ENCODE measurements around the gene SIRPD.

DNA sequence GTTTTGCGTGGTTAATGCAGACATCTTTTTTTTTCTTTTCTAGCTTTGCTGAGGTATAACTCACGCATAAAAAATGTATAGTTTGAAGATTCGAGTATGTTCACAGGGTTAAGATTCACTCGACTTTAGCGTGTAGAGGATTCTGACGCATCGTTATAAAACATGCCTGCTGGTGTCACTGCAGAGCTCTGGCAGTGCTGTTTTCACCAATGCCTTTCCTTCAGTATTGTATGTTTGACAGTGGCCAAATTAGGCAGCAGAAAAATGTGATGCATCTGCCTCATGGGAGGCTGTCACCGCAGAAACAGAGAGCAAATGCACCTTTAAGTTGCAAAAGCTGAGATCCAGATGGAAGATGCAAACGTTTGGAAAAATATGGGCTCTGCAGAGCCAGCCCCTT lies 48.3 kb downstream of the SIRPD start:
- no peak for TF ChIP-seq TAF1 (IDR thresholded peaks at IDR 0.05; ENCODE audit: low read depth, low read length)
- TF ChIP-seq ZNF274 (IDR thresholded peaks at IDR 0.05; ENCODE audit: borderline replicate concordance, extremely low read depth, low read length), result no peak
- TF ChIP-seq, protein P1, sequence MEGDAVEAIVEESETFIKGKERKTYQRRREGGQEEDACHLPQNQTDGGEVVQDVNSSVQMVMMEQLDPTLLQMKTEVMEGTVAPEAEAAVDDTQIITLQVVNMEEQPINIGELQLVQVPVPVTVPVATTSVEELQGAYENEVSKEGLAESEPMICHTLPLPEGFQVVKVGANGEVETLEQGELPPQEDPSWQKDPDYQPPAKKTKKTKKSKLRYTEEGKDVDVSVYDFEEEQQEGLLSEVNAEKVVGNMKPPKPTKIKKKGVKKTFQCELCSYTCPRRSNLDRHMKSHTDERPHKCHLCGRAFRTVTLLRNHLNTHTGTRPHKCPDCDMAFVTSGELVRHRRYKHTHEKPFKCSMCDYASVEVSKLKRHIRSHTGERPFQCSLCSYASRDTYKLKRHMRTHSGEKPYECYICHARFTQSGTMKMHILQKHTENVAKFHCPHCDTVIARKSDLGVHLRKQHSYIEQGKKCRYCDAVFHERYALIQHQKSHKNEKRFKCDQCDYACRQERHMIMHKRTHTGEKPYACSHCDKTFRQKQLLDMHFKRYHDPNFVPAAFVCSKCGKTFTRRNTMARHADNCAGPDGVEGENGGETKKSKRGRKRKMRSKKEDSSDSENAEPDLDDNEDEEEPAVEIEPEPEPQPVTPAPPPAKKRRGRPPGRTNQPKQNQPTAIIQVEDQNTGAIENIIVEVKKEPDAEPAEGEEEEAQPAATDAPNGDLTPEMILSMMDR (IDR thresholded peaks at IDR 0.05; ENCODE audit: control extremely low read depth in 1 of 3, insufficient read depth in 1 of 3, low read depth in 1 of 3, low read length in 3 of 3), result peak; percentile 2 to 52 (median 39); a peak in 3 of 4 replicates
- no peak for TF ChIP-seq NRF1 (IDR thresholded peaks at IDR 0.05; ENCODE audit: low read depth, low read length)
- no peak for TF ChIP-seq POLR2AphosphoS5 (IDR thresholded peaks at IDR 0.05; ENCODE audit: low read depth, low read length)
- TF ChIP-seq SIN3A (conservative IDR thresholded peaks at IDR 0.05 in 1 of 2, IDR thresholded peaks at IDR 0.05 in 1 of 2; ENCODE audit: low read depth in 1 of 2, low read length in 2 of 2), result no peak
- TF ChIP-seq, protein P2, sequence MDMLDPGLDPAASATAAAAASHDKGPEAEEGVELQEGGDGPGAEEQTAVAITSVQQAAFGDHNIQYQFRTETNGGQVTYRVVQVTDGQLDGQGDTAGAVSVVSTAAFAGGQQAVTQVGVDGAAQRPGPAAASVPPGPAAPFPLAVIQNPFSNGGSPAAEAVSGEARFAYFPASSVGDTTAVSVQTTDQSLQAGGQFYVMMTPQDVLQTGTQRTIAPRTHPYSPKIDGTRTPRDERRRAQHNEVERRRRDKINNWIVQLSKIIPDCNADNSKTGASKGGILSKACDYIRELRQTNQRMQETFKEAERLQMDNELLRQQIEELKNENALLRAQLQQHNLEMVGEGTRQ (IDR thresholded peaks at IDR 0.05; ENCODE audit: low read length), result no peak
- TF ChIP-seq CREB1 (IDR thresholded peaks at IDR 0.05), result no peak
- no peak for TF ChIP-seq POLR2A (IDR thresholded peaks at IDR 0.05; ENCODE audit: control extremely low read depth in 1 of 2, low read depth in 2 of 2, low read length in 2 of 2)
- TF ChIP-seq JUN (IDR thresholded peaks at IDR 0.05; ENCODE audit: low read depth, low read length), result no peak
- TF ChIP-seq, protein P3, sequence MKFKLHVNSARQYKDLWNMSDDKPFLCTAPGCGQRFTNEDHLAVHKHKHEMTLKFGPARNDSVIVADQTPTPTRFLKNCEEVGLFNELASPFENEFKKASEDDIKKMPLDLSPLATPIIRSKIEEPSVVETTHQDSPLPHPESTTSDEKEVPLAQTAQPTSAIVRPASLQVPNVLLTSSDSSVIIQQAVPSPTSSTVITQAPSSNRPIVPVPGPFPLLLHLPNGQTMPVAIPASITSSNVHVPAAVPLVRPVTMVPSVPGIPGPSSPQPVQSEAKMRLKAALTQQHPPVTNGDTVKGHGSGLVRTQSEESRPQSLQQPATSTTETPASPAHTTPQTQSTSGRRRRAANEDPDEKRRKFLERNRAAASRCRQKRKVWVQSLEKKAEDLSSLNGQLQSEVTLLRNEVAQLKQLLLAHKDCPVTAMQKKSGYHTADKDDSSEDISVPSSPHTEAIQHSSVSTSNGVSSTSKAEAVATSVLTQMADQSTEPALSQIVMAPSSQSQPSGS (IDR thresholded peaks at IDR 0.05; ENCODE audit: low read length), result no peak
- TF ChIP-seq SP2 (IDR thresholded peaks at IDR 0.05; ENCODE audit: low read length), result no peak
- TF ChIP-seq SUZ12 (IDR thresholded peaks at IDR 0.05; ENCODE audit: low read length), result no peak

Measured in H1 (cell line).